ENCODE data around the gene CNTNAP5.

The CNTNAP5 gene

DNA sequence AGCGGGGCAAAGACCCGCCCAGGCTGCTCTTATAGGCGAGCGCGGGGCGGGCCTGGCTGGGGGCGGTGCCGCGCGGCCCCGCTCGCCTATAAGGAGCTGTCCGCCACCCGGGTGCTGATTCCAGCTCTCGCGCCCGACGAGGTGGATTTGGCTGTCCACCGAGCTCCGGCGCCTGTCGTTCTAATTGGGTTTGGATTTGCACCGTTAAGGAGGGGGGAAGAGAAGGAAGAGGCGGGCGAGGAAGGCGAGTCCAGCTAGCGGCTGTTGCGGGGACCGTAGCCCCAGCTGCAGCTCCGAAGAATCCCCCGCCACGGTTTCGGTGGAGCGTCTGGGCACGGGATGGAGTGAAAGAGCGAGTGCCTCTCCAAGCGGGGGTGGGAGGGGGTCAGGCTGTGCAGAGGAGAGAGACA, at the start of gene CNTNAP5:
TSS of gene CNTNAP5 (plus strand) at position 117 of the 410 bp plus-strand sequence. CDS start 364 bp downstream, outside the sequence.
- Mint-ChIP-seq H3K27ac (no peak within 1 kb of the TSS), H3K9me3 (peaks cover 13% of the 10 kb centered on the region), H3K4me3 (no peak within 1 kb of the TSS), H3K4me1 (no peaks in the 10 kb centered on the region), H3K36me3 (no peaks in the 10 kb centered on the region)
- DNase-seq (ENCODE audit: low spot score in 2 of 2), result no peak
- ATAC-seq, result no peak

DNA sequence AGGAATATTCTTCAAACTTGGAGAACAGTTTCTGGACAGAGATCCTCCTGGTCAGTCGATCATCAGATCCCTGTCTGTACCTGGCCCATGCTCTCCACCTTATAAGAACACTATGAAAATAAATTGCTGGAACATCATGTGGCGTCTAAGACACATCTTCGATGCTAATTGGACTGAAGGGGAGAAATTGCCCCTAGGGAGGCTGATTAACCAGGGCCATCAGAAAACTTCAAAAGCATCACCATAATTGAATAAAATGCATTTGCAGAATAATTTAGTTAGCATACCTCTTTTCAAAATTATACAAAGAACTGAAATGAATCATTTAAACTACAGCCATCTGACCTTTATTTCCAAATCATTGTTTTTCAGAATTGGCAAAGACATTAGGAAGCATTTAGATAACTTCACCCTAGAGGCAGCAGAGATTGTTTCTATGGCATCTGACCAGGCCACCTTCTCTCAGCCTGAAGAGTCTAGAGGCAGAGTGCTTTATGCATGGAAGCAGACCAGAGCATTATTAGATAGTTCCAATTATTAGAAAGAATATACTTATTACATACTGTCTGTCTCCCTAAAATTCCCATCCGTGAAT, 48.9 kb upstream of the CNTNAP5 start:
- no peaks in the 10 kb centered on the region for H3K4me1 Mint-ChIP-seq
- no peak overlapping the region for H3K27ac Mint-ChIP-seq
- ATAC-seq, result no peak
- peaks cover 35% of the 10 kb centered on the region for H3K9me3 Mint-ChIP-seq
- DNase-seq (ENCODE audit: low spot score in 2 of 2), result no peak
- H3K4me3 Mint-ChIP-seq, result no peak overlapping the region
- no peaks in the 10 kb centered on the region for H3K36me3 Mint-ChIP-seq

DNA sequence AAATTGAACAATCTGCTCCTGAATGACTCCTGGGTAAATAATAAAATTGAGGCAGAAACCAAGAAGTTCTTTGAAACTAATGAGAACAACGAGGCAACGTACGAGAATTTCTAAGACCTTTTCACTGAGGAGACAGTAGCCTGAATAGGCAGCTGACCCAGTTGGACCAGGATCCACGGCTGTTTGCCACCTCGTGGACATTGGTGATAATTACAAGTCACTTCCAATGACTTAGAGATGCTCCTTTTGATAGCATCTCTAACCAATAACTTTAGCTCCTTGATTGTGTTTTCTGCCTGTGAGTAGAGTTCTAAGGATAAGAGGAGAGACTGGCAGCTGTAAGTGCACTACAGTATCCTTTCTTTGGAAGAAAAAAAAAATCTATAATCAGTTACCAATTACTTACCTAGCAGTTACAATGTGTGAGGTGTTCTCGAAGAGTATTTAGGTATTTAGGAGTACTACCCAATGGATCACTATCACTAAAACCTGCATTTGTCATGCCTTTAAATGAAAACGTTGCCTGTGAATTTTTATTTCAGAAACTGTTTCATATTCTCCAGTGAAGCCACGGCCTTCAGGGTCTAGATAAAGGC, 31.3 kb upstream of the CNTNAP5 start:
- no peak for DNase-seq (ENCODE audit: low spot score in 2 of 2)
- Mint-ChIP-seq H3K9me3 (peaks cover 18% of the 10 kb centered on the region), H3K4me1 (no peaks in the 10 kb centered on the region), H3K27ac (no peak overlapping the region), H3K4me3 (no peak overlapping the region), H3K36me3 (no peaks in the 10 kb centered on the region)
- no peak for ATAC-seq

DNA sequence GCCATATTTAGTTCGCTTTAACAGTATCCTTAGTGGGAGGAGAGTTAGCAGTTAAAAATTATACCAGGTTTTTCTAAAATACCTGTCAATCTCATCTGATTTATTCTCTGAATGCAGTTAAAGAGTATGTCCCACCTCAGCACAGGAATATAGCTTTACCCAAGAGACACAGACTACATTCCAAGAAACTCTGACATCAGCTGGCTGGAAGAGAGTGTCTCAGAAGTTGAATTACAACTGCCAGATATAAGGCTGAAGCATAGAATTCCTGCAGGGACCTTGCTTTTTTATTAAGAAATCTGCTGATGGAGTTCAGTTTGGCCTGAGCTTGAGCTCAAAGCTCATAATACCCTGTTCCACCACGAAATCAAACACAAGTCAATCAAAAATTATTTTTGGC, 25.4 kb upstream of the CNTNAP5 start:
- DNase-seq (ENCODE audit: low spot score in 2 of 2) (no peak), ATAC-seq (no peak)
- Mint-ChIP-seq H3K4me3 (no peak overlapping the region), H3K36me3 (no peaks in the 10 kb centered on the region), H3K4me1 (no peaks in the 10 kb centered on the region), H3K9me3 (peaks cover 12% of the 10 kb centered on the region), H3K27ac (no peak overlapping the region)

DNA sequence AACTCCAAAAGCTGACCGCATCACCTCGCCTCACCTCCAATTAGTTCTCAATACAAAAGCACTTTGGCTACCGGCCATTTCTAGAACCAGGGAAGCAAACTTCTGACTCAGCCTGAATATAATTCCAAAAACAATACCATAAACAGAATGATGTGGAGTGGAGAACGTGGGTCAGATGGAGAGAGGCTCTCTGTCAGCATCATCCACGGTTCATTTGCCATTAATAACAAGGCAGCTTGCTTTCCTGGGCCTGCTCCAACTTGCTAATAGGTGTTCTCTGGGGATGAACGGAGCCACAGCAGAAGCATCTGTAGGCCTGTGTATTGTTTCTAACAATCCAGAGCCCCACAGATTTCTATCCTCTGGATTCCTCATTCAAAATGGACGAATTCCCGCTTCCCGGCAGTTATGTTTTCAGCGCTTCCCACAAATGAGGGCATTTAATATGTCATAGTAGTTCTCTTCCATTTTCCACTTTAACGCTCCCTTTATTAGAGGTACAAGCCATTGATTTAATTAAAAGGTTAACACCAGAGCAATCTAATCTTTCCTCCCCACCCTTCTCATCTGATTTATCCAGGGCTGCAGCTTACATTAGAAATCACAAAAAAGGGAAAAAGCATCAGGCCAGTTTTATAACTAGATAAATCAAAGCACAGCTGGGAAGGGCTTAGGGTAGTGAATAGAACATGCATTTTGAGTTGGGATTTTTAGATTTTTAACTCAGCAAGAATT, 23.2 kb upstream of the CNTNAP5 start:
- Mint-ChIP-seq H3K4me1 (no peaks in the 10 kb centered on the region), H3K9me3 (peaks cover 15% of the 10 kb centered on the region), H3K36me3 (no peaks in the 10 kb centered on the region), H3K27ac (no peak overlapping the region), H3K4me3 (no peak overlapping the region)
- ATAC-seq (no peak), DNase-seq (ENCODE audit: low spot score in 2 of 2) (no peak)

DNA sequence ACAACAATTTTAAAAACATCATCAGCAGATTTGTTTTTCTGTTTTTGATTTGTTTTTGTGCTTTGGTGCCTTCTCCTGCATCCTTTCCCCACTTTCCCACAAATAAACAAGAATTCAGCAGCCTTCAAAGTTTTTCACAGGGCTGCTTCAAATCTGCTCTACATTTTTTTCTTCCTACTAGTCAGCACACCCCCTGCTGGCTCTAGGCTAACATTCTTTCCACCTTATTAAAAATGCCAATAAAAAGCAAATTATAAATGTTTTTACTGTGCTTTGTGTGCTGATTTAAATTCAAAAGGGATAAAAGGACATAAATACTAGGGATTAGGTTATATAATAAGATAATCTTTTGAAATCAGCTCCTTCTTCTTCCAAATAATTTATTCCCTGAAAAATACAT, 6.2 kb upstream of the CNTNAP5 start:
- DNase-seq (ENCODE audit: low spot score in 2 of 2), result no peak
- Mint-ChIP-seq H3K27ac (no peak overlapping the region), H3K4me1 (no peaks in the 10 kb centered on the region), H3K4me3 (no peak overlapping the region), H3K9me3 (peaks cover 17% of the 10 kb centered on the region), H3K36me3 (no peaks in the 10 kb centered on the region)
- no peak for ATAC-seq

DNA sequence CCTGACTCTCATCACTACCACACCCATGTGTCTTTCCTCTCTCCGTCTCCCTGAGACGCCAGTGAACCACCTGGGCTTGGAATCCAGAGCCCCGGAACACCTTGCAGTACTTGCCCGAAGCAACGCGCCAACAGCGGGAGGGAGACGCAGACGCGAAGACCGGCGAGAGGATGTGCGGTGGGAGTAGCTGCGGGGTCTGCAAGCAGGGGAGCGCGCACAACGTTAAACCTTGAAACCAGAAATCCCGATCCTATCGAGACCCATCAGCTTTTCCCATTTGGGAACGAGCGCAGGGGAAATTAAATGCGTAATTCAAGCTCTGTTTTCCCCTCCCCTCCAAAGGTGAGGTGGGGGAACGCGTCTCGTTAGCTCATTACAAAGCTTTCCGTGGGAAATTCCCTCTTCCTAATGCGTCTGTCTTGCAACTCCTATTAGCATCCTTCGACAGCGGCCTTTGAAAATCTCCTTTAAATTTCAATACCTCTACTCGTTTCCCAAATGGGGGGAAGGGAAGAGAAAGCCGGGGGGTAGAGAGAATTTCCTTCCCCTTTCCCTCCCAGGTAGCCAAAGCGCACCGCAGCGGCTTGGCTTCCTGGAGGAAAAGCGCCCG, 421 bp upstream of the CNTNAP5 start:
- Mint-ChIP-seq H3K27ac (no peak overlapping the region), H3K36me3 (no peaks in the 10 kb centered on the region), H3K4me1 (no peaks in the 10 kb centered on the region), H3K4me3 (no peak overlapping the region), H3K9me3 (peaks cover 16% of the 10 kb centered on the region)
- no peak for ATAC-seq
- DNase-seq (ENCODE audit: low spot score in 2 of 2), result no peak

DNA sequence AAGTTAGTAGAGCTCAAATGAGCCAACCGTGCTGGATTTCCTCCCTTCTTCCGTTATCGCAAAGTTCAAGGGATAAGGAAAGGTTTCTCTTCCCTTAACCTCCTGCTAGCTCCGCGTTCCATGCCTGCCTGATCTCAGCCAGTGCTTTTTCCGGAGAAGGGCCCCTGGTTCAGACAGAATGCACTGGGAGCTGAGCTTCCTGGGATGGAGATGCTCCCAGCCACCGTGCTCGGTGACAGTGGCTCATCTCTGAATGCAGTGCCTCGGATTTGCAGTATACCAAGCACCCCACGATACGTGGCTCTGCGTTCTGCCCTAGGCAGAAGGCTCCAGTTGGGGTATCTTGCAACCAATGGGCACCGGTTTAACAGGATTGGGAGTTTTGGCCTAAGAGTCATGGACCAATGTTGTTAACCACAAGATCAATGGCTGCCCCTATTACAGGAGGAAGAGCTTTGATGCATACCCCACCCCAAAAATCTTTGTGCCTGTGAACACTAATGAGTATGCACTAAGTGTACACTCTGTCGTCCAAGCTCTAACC, 876 bp downstream of the CNTNAP5 start:
- H3K27ac Mint-ChIP-seq, result no peak overlapping the region
- ATAC-seq (no peak), DNase-seq (ENCODE audit: low spot score in 2 of 2) (no peak)
- peaks cover 14% of the 10 kb centered on the region for H3K9me3 Mint-ChIP-seq
- H3K4me1 Mint-ChIP-seq, result no peaks in the 10 kb centered on the region
- no peaks in the 10 kb centered on the region for H3K36me3 Mint-ChIP-seq
- H3K4me3 Mint-ChIP-seq, result no peak overlapping the region

DNA sequence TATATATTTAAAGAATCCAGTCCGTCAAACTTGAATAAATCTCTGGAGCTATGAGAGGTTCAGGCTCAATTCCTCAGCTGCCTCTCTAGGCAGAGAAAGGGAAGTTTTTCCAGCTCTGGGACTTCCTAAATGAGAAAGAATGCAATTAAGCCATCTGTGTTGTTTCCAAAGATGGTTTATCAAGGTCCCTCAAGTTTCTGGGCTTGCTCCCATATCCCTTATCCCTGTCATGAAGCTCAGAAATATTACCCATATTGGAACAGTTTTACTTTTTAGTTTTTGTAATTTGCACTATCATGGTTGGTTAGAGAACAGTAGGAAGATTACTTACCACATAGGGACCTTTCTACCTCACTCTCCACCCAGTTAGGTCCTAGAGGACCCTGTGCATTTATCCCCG, 1.4 kb downstream of the CNTNAP5 start:
- no peaks in the 10 kb centered on the region for H3K4me1 Mint-ChIP-seq
- no peak overlapping the region for H3K27ac Mint-ChIP-seq
- H3K9me3 Mint-ChIP-seq, result peaks cover 16% of the 10 kb centered on the region
- no peaks in the 10 kb centered on the region for H3K36me3 Mint-ChIP-seq
- no peak for ATAC-seq
- no peak for DNase-seq (ENCODE audit: low spot score in 2 of 2)
- no peak overlapping the region for H3K4me3 Mint-ChIP-seq

DNA sequence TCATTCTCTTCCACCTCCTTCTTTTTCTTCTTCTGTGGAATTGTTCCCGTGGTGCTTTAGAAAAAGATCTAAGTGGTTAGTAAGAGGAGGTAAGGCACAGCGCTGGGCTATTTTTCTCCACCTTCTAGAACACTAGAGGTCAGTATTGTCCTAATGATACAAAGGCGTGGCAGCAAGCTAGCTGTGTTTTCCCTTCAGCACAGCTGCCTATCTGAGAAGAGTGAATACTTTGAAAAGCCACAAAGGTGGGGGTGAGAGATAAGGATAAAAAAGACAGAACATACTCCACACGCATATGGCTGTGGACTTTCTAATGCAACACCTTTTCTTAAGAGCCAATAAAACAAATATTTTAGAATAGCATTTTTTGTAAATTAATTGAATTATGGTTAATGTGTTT, 2.1 kb downstream of the CNTNAP5 start:
- Mint-ChIP-seq H3K36me3 (no peaks in the 10 kb centered on the region), H3K4me1 (no peaks in the 10 kb centered on the region), H3K4me3 (no peak overlapping the region), H3K27ac (no peak overlapping the region), H3K9me3 (peaks cover 18% of the 10 kb centered on the region)
- no peak for ATAC-seq
- no peak for DNase-seq (ENCODE audit: low spot score in 2 of 2)

DNA sequence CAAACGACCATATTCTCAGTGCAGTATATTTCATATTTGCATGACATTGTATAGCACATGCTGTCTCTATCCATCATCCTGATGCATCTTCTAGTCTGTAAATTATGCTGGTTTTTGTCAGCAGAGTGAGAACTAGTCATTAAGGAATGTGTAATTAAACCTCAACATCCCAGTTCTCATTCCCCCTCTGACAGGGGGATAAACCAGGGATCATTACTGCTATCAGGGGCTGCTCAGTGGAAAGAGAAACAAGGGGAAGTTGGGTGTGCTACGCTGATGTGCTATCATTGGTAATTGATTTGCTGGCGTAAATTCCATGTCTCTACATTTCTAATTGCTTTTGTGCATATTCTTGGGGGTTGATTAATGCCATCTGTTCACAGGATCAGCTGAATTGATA, 7.7 kb downstream of the CNTNAP5 start:
- no peaks in the 10 kb centered on the region for H3K4me1 Mint-ChIP-seq
- H3K27ac Mint-ChIP-seq, result no peak overlapping the region
- no peak overlapping the region for H3K4me3 Mint-ChIP-seq
- ATAC-seq (no peak), DNase-seq (ENCODE audit: low spot score in 2 of 2) (no peak)
- H3K9me3 Mint-ChIP-seq, result peaks cover 22% of the 10 kb centered on the region
- H3K36me3 Mint-ChIP-seq, result no peaks in the 10 kb centered on the region

DNA sequence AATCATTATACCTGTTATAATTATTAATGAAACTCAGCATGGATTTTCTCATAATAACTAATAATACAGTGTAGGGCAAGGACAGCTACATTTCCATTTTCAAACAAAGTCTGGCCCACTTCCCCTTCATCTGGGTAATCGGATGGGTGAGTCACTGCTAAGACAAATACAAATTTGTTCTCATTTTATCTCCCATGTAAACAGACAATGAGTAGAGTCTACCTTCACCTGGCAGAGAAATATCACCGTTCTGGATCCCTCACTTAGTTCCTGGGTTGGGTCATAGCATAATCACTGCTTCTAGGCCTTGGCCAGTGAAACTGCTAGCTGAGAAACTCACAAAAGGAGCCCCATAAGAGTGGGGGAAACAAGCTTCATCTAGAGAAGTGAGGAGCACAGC, 9.2 kb downstream of the CNTNAP5 start:
- H3K27ac Mint-ChIP-seq, result no peak overlapping the region
- no peak for DNase-seq (ENCODE audit: low spot score in 2 of 2)
- no peaks in the 10 kb centered on the region for H3K36me3 Mint-ChIP-seq

DNA sequence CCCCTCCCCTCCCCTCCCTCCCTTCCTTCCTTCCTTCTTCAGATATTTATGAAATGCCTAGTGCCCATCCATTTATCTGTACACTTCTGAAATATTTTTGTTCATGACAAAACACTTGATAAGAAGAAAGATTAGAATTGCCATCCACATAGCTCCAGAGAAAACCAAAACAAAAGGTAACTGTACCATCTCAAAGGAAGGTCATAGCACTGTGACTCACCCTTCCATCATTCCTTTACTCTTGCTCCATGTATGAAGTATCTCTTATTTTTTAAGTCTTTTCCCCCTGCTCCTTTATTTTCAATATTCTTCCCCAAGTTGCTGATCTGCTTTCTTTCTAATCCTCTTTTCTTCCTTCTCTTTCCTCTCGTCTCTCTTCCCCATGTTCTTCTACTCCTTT, 9.9 kb downstream of the CNTNAP5 start:
- no peak overlapping the region for H3K27ac Mint-ChIP-seq
- H3K4me1 Mint-ChIP-seq, result no peaks in the 10 kb centered on the region
- no peak overlapping the region for H3K4me3 Mint-ChIP-seq
- no peaks in the 10 kb centered on the region for H3K36me3 Mint-ChIP-seq
- peaks cover 19% of the 10 kb centered on the region for H3K9me3 Mint-ChIP-seq
- ATAC-seq (no peak), DNase-seq (ENCODE audit: low spot score in 2 of 2) (no peak)

More for the DNA sequence above, 9.2 kb downstream of the CNTNAP5 start:
- ATAC-seq, result no peak
- H3K4me1 Mint-ChIP-seq, result no peaks in the 10 kb centered on the region
- H3K9me3 Mint-ChIP-seq, result peaks cover 22% of the 10 kb centered on the region
- H3K4me3 Mint-ChIP-seq, result no peak overlapping the region

DNA sequence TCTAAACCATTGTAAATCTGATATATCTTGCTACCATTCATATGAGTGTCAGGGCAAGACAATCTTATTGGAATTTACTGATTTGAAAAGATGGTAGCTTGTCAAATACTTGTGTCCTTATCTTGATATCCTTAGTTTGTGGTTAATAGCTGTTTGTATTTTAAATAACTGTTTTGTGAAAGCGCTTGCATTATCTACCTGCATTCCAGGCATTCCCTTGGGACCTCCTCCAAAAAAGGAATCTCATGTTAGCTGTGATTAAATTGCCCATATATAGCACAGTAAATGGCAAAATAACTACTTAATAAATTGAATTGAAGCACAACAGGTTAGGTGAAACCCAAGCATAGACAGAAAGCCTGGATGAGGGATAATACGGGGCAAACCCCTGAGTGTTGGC, 13.9 kb downstream of the CNTNAP5 start:
- Mint-ChIP-seq H3K4me1 (no peaks in the 10 kb centered on the region), H3K9me3 (peaks cover 16% of the 10 kb centered on the region), H3K4me3 (no peak overlapping the region), H3K27ac (no peak overlapping the region), H3K36me3 (no peaks in the 10 kb centered on the region)
- DNase-seq (ENCODE audit: low spot score in 2 of 2) (no peak), ATAC-seq (no peak)

DNA sequence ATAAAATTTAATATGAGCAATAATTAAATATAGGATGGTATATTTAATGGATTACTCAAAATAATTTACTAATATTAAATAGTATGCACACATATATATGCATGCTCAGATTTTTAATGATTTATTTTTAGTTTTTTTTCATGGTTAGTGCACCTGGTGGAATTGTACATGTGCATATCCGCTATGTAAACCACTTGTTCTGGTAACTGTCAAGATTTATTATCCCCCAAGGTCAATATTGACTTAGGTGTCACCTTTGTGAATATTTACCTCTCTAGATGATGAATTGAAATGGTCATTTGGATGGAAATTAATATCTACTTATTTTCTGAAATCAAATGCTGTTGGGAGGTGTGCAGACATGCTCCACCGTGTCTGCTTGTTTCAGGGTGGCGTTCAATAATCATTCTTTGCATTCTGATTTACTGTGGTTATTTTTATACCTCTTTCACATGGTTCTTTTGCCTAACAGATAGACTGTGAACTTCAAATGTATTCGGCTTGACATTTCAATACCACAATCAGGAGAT, 14.7 kb downstream of the CNTNAP5 start:
- ATAC-seq (no peak), DNase-seq (ENCODE audit: low spot score in 2 of 2) (no peak)
- Mint-ChIP-seq H3K9me3 (peaks cover 16% of the 10 kb centered on the region), H3K36me3 (no peaks in the 10 kb centered on the region), H3K27ac (no peak overlapping the region), H3K4me3 (no peak overlapping the region), H3K4me1 (no peaks in the 10 kb centered on the region)

All from stimulated activated effector memory CD8-positive, alpha-beta T cell treated with anti-CD3 and anti-CD28 coated beads, Interleukin-12 subunit alpha, Interleukin-12 subunit beta, amount 100 ng/mL, for 72 hours (primary cell).